Superior temporal gyrus (tissue), 1 donor: ENCODE measurements around the gene TTC9.

Experiments used
- DNase-seq: peaks from one replicate; pipeline ENCODE4 v3.0.0-alpha.2; 2016; ENCODE audit errors: extremely low spot score

Gene TTC9

DNA sequence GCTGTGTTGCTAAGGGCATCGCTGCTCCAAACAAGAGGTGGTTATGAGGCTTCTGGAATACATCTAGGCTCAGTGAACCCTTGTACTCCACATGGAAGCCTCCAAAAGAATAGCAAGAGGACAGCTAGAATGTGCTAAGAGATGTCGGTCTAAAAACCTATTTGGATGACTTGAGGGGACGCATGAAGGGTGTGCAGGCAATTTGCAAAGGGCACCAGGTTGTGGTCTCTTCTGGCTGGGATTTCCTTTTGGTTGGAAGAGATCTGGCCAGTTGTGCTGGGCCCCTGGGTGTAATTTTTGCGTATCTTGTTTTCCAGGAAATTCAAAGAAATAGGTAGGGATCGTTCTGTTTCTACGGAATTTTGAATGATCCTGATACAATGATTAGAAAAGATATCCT, 4.2 kb downstream of the TTC9 start:
- DNase-seq, result no peak

GRCh38 chr14:70646705-70647104, 5.0 kb downstream of the TTC9 start:
- no peak for DNase-seq

GRCh38 chr14:70648346-70648745, 6.6 kb downstream of the TTC9 start:
- no peak for DNase-seq

DNA sequence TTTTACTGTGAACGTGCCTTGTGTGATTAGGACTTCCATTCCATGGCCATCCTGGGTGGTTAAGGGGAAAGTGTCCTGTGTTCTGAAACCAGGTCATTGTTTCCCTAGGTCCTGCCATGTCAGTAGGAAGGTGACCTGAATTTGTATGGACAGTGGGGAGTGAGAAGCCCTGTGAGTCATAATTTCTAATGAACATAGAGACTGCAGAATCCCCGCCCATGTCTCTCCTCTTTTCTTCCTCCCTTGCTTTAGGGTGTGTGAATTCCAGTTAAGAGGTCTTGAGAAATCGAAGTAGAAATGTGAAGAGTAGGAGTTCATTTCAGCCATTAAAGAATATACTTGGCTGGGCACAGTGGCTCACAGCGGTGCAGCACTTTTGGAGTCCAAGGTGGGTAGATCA, 8.1 kb downstream of the TTC9 start:
- no peak for DNase-seq

- no peak for DNase-seq
These were observed 9.8 kb downstream of the TTC9 start for GRCh38 chr14:70651522-70651921.

- DNase-seq, result no peak
These were observed 11.2 kb downstream of the TTC9 start for GRCh38 chr14:70652871-70653270.

DNA sequence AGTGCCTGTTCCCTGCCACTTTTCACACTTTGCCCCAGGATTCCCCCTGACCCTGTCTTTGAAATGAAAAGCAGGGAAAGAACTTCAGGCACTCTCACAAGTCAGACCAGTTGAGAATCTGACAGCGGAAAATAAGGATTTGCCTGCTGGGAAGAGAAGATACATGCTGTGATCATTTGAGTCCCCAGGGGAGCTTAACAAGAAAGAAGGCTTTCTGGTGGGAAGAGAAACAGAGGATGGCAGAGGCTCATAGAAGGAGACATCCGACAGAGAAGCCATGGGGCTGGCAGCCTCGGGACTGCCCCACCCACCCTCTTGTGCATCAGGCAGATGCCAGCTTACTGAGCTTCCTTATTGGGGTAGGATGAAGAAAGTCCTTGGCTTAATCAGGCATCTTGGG, 11.9 kb downstream of the TTC9 start:
- DNase-seq, result no peak

- no peak for DNase-seq
These were observed 12.9 kb downstream of the TTC9 start for GRCh38 chr14:70654632-70655031.

- DNase-seq, result no peak
These were observed 13.6 kb downstream of the TTC9 start for GRCh38 chr14:70655110-70655826.

DNA sequence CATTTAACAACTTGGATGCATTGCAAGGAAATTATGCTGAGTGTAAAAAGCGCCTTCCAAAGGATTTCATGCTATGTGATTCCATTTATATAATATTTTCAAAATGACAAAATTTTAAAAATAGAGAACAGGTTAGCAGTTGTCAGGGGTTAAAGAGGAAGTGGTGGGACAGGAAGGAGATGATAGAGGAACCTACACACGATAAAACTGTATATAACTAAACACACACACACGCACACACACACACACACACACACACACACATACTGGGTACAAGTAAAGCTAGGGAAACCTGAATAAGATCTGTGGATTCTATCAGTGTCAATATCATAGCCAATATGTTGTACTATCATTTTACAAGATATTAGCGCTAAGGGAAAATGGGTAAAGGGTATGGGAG, 17.2 kb downstream of the TTC9 start:
- no peak for DNase-seq

DNA sequence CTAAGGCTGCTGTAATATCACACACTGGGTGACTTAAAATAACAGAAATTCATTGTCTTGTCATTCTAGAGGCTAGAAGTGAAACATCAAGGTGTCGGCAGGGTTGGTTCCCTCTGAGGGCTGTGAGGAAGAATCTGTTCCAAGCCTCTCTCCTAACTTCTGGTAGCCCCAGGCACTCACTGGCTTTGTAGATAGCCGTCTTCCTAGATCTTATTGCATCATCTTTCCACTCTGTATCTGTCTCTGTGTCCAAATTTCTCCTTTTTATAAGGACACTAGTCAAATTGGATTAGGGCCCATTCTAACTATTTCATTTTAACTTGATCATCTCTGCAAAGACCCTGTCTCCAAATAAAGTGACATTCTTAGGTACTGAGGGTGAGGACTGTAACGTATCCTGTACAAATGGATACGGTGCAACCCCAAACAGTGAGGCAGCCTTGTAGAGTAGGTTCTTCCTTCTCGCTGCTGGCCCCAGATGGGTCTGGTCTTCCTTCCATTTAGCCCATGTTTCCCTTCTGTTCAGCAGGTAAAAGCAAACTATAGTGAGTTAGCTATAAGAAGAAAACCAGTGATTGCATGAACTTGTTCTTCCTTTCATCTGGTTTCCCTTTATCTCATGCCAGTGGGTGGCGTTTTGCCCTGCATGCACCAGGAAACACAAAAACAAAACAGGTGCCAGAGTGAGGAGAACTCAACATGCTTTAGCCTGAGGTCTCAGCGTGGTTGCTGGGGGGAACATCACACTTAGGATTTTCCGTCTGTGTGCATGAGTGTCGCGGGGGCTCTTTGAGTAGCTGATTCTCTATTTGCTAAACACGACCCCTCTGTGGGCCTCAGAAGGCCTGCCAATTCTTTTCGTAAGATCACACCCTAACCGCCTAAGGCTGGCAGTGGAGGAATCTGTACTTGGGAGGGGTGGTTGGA, 19.5 kb downstream of the TTC9 start:
- no peak for DNase-seq

GRCh38 chr14:70662080-70662479, 20.4 kb downstream of the TTC9 start:
- DNase-seq, result no peak

DNA sequence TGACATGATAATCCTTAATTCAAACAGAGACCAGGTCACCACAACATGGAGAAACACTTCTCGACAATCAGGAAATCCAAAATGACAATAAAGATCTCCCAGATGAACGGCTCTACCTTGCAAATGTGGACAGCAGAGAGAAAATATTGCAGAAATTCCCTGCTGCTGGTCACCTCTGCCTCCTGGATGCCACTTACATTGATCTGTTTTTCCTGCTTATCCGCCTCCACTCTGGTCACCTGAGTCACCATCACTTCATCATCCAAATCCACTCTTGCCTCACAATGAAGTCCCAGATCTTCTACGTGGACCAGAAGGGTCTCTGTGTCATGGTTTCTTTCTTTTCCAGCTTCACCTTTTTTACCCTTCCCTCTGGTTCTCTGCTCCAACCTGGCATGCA, 21.1 kb downstream of the TTC9 start:
- no peak for DNase-seq

DNA sequence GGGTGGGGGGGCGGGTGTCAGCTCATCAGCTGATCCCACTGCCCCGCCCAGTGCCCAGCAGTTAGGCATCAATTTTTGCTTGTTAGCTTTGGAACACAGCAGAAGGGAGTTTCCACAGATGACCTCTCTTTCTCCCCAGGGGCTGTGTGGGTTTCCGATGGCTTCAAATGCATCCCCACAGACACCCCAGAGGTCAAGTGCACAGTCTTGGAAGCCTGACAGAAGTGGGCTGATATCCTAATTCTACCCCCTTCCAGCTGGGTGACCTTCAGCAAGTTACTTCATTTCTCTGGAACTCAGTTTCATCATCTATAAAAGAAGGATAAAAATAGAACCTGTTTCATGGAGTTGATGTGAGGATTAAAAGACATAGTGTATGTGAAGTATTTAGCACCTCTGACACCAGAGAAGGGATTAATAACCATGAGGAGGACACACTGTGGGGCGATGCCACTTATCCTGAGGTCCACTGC, 22.0 kb downstream of the TTC9 start:
- DNase-seq, result no peak

- DNase-seq, result no peak
These were observed 23.2 kb downstream of the TTC9 start for GRCh38 chr14:70664698-70665447.

DNA sequence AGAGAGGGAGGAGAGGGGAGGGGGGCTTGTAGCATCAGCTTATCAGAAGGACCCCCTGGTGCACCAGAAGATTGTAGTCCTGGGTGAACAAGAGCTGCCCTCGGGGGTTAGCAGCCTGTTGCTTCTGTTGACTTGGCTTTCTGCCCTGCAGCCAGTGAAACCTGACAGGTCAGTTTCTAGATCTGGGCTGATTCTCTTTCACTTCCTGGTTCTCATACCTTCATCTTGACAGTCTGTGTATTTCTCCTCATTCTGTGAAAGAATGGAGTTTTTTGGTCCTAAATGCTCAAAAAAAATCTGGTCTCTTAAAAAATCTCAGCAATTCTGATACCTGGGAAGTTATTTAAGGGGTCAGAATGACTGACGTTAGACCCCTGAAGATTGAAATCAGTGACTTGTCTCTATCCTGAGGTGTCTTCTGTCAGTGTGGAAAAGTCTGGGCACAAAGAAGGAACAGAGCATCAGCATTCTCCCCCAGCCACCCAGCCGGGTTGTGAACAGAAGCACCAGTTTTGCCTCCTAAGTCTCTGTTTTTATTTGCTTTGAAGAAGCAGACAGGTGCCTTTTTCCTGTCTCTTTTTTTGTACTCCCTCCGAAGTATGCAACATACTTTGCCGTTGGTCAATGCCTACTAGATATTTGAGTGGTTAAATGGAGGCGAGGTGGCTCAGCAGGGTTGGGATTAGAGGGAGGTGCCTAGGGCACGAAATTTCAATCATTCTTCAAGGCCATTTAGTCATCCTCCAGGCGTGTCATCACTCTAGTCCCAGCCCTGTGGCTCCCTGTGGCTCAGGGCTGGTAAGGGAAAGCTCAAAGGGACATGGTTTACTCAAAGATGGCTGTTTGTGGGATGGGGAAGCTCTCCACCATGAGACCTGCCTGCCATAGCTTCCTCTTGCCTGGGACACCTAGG, 24.0 kb downstream of the TTC9 start:
- no peak for DNase-seq

GRCh38 chr14:70666361-70666686, 24.6 kb downstream of the TTC9 start:
- no peak for DNase-seq

- no peak for DNase-seq
These were observed 29.4 kb downstream of the TTC9 start for GRCh38 chr14:70670992-70671651.

- DNase-seq, result no peak
These were observed 30.2 kb downstream of the TTC9 start for GRCh38 chr14:70671652-70672644.

DNA sequence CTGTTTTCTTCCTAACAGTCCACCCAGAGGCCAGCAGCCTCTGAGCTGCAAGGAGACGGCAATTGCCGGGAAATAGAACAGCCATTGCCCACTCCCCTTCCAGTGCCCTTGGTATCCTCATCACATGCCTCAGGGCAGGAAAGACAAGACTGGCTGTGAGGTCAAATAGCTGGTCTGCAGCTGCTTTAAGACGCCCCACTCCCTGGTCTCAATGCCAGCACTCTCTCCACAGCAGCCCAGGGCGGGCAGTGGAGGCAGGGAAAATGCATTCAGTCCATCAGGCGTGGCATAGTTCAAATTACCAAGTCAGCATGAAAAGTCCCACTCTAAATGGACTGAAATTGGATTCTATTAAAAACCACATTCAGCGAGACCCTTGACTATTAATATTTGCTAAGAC, 35.6 kb downstream of the TTC9 start:
- DNase-seq, result no peak
